Myometrial cell (primary cell): ENCODE data around the gene HEY2. TPM values are rescaled to one million over a fixed set of nuclear protein-coding genes. Genes with fewer than 3 reads are reported as not detected.

Source experiments
- total RNA-seq: library from RNA; depleted of rRNA; stranded (reverse); fragments of >200 nt; gene quantifications from 2 replicates; pipeline ENCODE4 v1.2.3, GENCODE V29; 2015

The HEY2 gene
- not detected in 2 replicates for total RNA-seq

GRCh38 chr6:125749173-125749864, at the start of gene HEY2:
HEY2 (plus strand) TSS chr6:125749632; CDS start chr6:125749777, 145 bp downstream.

GRCh38 chr6:125790358-125791150, 41.1 kb downstream of the HEY2 start, which contains the start of gene NCOA7:
NCOA7 (plus strand) TSS chr6:125790960; CDS start chr6:125815355, 24,395 bp downstream.

Other genes starting within 250 kb of the HEY2 start
- 7.8 and 10.3 TPM in 2 replicates for gene NCOA7, start 41.3 kb downstream of the HEY2 start, total RNA-seq
- 11.5 and 13.5 TPM in 2 replicates for gene HINT3, start 207.1 kb downstream of the HEY2 start, total RNA-seq
- 19.1 and 22.5 TPM in 2 replicates for gene TRMT11, start 236.9 kb downstream of the HEY2 start, total RNA-seq